ENCODE data around the gene IRF8. TPM values are rescaled to one million over a fixed set of nuclear protein-coding genes. Genes with fewer than 3 reads are reported as not detected.

The IRF8 gene
- total RNA-seq, 1 experiment from 2014 or later, result 29.5 TPM

- Histone ChIP-seq H3K9me3 (peaks cover 4% of the 10 kb centered on the region; the same call in 1 of the 2 replicates), H3K27me3 (replicated peaks; ENCODE audit: control insufficient read depth, insufficient read depth, low read length) (no peaks in the 10 kb centered on the region), H3K4me1 (peaks cover 44% of the 10 kb centered on the region), H3K4me3 (ENCODE audit: low read depth, low read length) (no peak overlapping the region), H3K36me3 (ENCODE audit: control insufficient read depth, insufficient read depth, low read length) (no peaks in the 10 kb centered on the region)
- CTCF ChIA-PET, result interaction anchor here (0.8 to 1.1 kb wide), 2 partner anchors 33 to 35 kb away, joined by 3 read pairs; no protein-coding TSS in a partner anchor
- intact Hi-C loops (cut with micrococcal nuclease; ENCODE audit: unreplicated experiment), result no loop called here
- TF ChIP-seq CTCF (IDR thresholded peaks at IDR 0.05; ENCODE audit: insufficient read depth in 1 of 2, low read depth in 1 of 2, low read length in 1 of 2, severe bottlenecking in 1 of 2, unreplicated experiment in 1 of 2), result no peak
- POLR2A ChIA-PET, result no interaction called here
- Mint-ChIP-seq H3K4me1 (ENCODE audit: low read depth, unreplicated experiment) (peaks cover 41% of the 10 kb centered on the region), H3K27ac (ENCODE audit: unreplicated experiment) (peak overlapping the region; percentile 53), H3K27me3 (ENCODE audit: insufficient read depth, unreplicated experiment) (no peaks in the 10 kb centered on the region), H3K36me3 (ENCODE audit: insufficient read depth, unreplicated experiment) (peaks cover 15% of the 10 kb centered on the region), H3K4me3 (ENCODE audit: unreplicated experiment) (no peak overlapping the region), H3K9me3 (ENCODE audit: unreplicated experiment) (peaks cover 13% of the 10 kb centered on the region)
- DNase-seq, result no peak
- BruUV-seq (replicated peaks), result no TSS peak
These were observed 45.1 kb upstream of the IRF8 start for GRCh38 chr16:85853547-85854545.

DNA sequence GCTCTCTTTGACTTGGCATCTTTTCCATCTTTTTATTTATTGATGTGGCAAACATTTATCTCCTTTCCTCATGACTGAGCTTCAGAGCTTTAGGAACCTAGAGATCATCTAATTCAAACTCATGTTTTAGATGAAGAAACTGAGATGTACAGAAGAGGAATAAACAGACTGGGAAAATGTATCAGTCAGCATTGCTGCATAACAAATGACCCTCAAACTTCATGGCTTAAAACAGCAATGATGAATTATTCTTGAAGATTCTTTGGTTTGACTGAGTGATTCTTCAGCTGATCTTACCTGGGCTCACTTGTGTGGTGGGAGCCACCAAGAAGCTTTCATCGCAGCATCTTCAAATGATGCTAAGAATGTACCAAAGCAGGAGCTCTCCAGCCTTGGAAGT lies 44.0 kb upstream of the IRF8 start:
- H3K36me3 Mint-ChIP-seq (ENCODE audit: insufficient read depth, unreplicated experiment), result peaks cover 15% of the 10 kb centered on the region

More for the DNA sequence above, 44.0 kb upstream of the IRF8 start:
- peaks cover 33% of the 10 kb centered on the region for H3K4me1 ChIP-seq
- H3K4me3 Mint-ChIP-seq (ENCODE audit: unreplicated experiment), result no peak overlapping the region
- H3K4me1 Mint-ChIP-seq (ENCODE audit: low read depth, unreplicated experiment), result peaks cover 36% of the 10 kb centered on the region
- H3K4me3 ChIP-seq (ENCODE audit: low read depth, low read length), result no peak overlapping the region
- H3K9me3 ChIP-seq, result peaks cover 4% of the 10 kb centered on the region; the same call in 1 of the 2 replicates
- H3K36me3 ChIP-seq (ENCODE audit: control insufficient read depth, insufficient read depth, low read length), result no peaks in the 10 kb centered on the region
- intact Hi-C loops (cut with micrococcal nuclease; ENCODE audit: unreplicated experiment), result no loop called here
- no peaks in the 10 kb centered on the region for H3K27me3 Mint-ChIP-seq (ENCODE audit: insufficient read depth, unreplicated experiment)
- peaks cover 20% of the 10 kb centered on the region for H3K9me3 Mint-ChIP-seq (ENCODE audit: unreplicated experiment)
- POLR2A ChIA-PET, result no interaction called here
- H3K27ac Mint-ChIP-seq (ENCODE audit: unreplicated experiment), result no peak overlapping the region
- no TSS peak for BruUV-seq (replicated peaks)
- no peak for DNase-seq
- no peaks in the 10 kb centered on the region for H3K27me3 ChIP-seq (replicated peaks; ENCODE audit: control insufficient read depth, insufficient read depth, low read length)
- CTCF ChIA-PET, result no interaction called here
- no peak for TF ChIP-seq CTCF (IDR thresholded peaks at IDR 0.05; ENCODE audit: insufficient read depth in 1 of 2, low read depth in 1 of 2, low read length in 1 of 2, severe bottlenecking in 1 of 2, unreplicated experiment in 1 of 2)

Data from Caco-2 (cell line).